ENCODE data around the gene STING1.

DNA sequence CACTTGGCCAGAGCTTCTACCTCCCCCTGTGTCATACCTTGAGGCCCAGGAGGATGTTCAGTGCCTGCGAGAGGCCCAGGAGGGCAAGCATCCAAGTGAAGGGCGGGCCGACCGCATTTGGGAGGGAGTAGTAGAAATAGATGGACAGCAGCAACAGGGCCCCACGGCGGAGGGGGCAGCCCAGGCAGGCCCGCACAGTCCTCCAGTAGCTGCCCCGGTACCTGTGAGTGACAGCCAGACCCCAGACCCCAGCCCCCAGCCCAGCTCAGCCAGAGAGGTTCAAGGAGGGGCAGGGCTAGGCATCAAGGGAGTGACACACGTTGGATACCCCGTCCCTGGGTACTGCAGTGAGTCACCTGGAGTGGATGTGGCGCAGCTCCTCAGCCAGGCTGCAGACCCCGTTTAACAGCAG, 1.4 kb downstream of the STING1 start:
- TF ChIP-seq, protein P1, sequence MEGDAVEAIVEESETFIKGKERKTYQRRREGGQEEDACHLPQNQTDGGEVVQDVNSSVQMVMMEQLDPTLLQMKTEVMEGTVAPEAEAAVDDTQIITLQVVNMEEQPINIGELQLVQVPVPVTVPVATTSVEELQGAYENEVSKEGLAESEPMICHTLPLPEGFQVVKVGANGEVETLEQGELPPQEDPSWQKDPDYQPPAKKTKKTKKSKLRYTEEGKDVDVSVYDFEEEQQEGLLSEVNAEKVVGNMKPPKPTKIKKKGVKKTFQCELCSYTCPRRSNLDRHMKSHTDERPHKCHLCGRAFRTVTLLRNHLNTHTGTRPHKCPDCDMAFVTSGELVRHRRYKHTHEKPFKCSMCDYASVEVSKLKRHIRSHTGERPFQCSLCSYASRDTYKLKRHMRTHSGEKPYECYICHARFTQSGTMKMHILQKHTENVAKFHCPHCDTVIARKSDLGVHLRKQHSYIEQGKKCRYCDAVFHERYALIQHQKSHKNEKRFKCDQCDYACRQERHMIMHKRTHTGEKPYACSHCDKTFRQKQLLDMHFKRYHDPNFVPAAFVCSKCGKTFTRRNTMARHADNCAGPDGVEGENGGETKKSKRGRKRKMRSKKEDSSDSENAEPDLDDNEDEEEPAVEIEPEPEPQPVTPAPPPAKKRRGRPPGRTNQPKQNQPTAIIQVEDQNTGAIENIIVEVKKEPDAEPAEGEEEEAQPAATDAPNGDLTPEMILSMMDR (optimal IDR thresholded peaks at IDR 0.05 in 1 of 3, IDR thresholded peaks at IDR 0.05 in 1 of 3, conservative IDR thresholded peaks at IDR 0.05 in 1 of 3; ENCODE audit: extremely low read depth in 1 of 3, insufficient read depth in 2 of 3, low read length in 3 of 3) = no peak
- no peak for TF ChIP-seq EZH2 (IDR thresholded peaks at IDR 0.05; ENCODE audit: low read length)
